NCI-H1417 treated with DMSO at 0.1 percent for 48 hours (cell line): Measurements from ENCODE around the gene PEAK3.
A peak's percentile ranks its signal among the peaks of the same experiment; 100 is the strongest.

ENCODE experiments used
- DNase-seq: peaks from one replicate; lab custom pipeline; 2025; lab: John Stamatoyannopoulos, UW

The PEAK3 gene

GRCh38 chr19:2270423-2271233, 11.3 kb downstream of the PEAK3 start:
- DNase-seq, result no peak

GRCh38 chr19:2270157-2270422, 11.9 kb downstream of the PEAK3 start:
- DNase-seq, result no peak

- DNase-seq, result peak; percentile 90
Observed at GRCh38 chr19:2269244-2270156, 12.5 kb downstream of the PEAK3 start.

- no peak for DNase-seq
Observed at GRCh38 chr19:2268861-2269243, 13.1 kb downstream of the PEAK3 start.

GRCh38 chr19:2268480-2268830, 13.5 kb downstream of the PEAK3 start:
- DNase-seq, result no peak

- DNase-seq, result no peak
Observed at GRCh38 chr19:2266183-2266993, 15.6 kb downstream of the PEAK3 start.

GRCh38 chr19:2261438-2262172, 20.4 kb downstream of the PEAK3 start:
- DNase-seq, result no peak

GRCh38 chr19:2260341-2260805, 21.6 kb downstream of the PEAK3 start:
- DNase-seq, result no peak

- DNase-seq, result no peak
Observed at GRCh38 chr19:2259336-2259735, 22.6 kb downstream of the PEAK3 start.

- DNase-seq, result no peak
Observed at GRCh38 chr19:2255982-2256685, 25.8 kb downstream of the PEAK3 start, which contains the start of gene JSRP1. TSS of gene JSRP1 (minus strand) at chr19:2256417. CDS start at chr19:2255314, 1,103 bp downstream.

GRCh38 chr19:2255112-2255845, 26.7 kb downstream of the PEAK3 start:
- DNase-seq, result no peak

GRCh38 chr19:2254064-2254872, 27.7 kb downstream of the PEAK3 start:
- no peak for DNase-seq

GRCh38 chr19:2253106-2254063, 28.6 kb downstream of the PEAK3 start:
- no peak for DNase-seq

GRCh38 chr19:2252797-2253105, 29.2 kb downstream of the PEAK3 start:
- no peak for DNase-seq

GRCh38 chr19:2252055-2252796, 29.7 kb downstream of the PEAK3 start:
- no peak for DNase-seq

- DNase-seq, result no peak
Observed at GRCh38 chr19:2251106-2252054, 30.6 kb downstream of the PEAK3 start.

GRCh38 chr19:2250766-2251105, 31.2 kb downstream of the PEAK3 start:
- DNase-seq, result no peak
